ENCODE results near the gene COLEC12.

Gene COLEC12

DNA sequence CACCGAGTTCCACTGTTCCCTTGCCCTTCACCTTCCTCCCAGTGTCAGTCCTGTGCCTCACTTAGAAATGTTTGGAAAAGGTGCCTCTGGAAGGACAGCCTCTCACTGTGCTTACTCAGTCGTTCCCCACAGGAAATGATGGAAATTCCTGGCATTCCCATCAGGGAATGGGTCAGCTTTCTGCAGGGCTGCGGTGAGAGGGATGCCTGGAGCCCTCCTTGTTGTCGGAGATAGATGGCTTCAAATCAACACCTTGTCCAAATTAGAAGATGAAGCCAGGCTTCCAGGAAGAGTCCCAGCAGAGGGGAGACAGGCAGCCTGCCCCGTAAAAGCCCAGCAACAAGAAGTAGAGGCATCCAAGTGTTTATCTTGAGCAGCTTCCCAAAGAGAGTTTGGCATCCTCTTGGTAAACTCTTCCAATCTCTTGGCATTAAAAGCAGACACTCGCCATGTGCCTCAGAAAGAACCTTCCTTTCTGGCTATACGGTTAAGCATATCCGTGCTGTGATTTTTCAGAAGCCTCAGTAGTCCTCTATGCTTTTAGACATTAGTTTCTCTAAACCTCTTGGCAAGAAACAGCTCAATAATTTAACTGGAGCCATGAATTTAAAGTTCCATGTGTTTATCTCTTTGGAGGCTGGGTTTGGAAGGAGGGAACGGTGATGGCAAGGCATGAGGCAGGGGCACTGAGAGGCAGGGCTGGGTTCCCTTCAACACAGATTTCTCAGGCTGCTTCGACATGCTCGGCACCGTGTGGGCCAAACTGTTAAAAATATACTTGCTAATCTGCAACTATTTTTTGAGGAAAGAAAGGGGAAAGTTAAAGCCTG is 25.1 kb downstream of the COLEC12 start:
- DNase-seq (ENCODE audit: low read depth, low spot score): peak; percentile 88

DNA sequence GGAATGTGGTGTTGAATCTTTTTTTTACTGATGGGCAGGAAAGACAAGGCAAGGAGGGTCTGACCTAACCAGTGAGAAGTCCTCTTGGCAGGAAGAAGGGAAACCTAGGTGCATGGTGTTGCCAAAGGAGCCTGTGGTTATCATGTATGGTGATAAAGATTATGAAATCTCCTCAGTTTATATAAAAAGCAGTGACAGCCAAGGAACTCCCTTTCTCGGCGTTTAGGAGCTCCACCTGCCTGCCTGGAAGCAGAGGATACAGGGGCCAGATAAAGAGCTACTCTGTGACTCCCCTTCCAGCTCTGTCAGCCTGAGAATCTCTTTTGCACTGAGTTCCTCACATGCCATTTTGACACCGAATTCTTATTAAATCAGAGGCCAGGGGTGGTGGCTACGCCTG is 26.1 kb downstream of the COLEC12 start:
- no peak for DNase-seq (ENCODE audit: low read depth, low spot score)

DNA sequence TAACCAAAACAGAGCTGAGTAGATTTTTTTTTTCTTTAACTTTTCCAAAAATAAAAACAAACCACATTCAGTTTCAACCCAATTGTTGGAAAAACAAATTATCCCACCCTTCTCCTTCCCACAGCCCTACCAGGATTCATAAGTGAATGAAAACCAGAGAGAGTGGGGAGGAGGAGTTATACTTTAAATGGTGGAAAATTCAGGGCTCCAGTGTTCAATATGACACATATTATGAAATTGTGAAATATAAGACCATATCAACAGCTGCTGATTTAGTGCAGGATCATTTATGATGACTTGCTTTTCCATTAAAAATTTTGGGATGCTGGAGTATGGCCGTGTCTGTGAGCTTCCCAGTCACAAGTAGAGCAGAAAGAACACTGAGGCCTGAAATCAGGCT is 26.7 kb downstream of the COLEC12 start:
- no peak for DNase-seq (ENCODE audit: low read depth, low spot score)

DNA sequence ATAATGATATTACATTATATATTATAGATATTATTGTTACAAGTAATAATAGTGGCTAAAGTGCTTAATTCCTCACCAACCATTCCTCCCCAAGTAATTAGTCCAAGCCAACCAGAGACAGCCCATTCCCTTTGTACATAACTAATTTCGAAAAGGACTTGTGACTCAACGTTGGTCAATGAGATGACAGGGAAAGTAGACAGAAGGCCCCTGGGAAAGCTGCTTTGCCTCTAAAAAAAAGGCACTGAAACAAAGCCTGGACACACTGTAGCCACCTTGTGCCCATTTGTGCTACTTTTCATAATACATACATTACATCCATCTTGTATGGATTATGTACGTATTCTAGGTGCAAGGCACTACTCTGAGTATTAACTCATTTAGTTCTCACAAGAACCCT is 28.8 kb downstream of the COLEC12 start:
- DNase-seq (ENCODE audit: low read depth, low spot score): no peak

DNA sequence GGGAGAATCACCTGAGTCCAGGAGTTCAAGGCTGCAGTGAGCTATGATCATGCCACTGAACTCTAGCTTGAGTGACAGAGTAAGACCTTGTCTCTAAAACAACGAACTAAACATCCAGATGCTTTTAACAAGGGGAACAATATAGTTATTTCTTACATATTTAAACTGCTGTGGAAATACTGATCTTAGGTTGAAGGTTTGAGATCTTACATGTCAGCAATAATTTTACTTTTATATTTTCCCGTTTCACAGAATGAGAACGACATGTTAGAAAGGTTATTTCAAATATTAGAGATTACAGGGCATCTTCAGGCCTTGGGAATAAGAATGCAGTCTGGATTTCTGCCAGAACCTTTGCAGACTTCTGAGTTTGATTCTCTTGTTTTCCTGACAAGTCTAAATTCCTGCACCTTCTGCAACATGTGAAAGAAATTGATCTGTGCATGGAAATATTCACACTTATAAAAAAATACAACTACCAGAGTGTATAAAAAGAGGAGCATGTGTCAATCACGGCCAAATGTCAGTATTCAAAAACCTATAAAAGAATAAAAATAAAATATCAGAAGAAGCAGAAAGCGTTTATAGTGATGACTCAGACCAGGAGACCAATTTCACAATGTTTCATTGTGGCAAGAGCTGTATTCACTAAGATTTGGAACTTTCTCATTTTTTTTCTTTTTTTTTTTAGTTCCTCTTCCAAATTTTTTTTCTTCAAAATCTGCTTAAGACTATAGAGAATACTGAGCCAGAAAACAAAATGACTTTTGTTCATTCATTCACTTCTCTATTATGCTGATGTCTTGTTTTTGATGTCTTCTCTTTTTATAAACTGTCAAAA is 29.6 kb downstream of the COLEC12 start:
- no peak for DNase-seq (ENCODE audit: low read depth, low spot score)

DNA sequence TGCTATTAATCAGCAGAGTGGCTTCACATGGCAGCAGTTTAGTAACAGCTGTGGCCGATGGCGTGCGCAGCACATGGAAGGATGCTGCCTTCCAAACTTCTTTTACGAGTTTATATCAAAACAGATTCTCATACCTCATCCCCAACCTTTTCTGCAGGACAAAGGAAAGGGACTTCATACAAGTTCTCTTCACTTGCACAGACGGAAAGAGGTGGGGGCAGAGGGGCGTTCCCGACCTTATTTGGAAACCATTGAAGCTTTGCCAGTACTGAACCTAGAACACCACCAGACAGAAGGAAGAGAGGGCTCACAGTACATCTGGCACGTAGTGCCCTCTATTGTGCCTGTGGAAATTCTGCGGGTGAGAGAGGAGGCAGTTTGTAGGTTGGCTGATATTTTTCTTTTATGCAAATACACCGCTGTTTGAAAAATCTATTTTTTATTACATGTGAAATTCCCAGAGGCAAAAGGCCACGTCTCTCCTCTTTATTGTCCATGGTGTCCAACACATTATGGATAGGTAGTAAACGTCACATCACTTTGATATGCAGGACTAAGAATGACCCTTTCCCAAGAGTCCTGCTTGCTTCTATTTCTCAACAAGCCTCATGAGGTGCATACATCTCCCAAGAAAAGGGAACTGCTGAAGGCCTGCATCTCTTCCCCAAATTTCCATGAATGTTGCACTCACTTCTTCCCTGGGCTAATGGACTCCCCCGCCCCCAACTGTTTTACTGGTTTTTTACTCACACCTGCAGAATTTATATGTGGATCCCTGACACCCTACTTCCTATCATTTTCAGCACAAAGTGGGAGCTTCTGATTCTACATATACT is 31.3 kb downstream of the COLEC12 start:
- no peak for DNase-seq (ENCODE audit: low read depth, low spot score)

DNA sequence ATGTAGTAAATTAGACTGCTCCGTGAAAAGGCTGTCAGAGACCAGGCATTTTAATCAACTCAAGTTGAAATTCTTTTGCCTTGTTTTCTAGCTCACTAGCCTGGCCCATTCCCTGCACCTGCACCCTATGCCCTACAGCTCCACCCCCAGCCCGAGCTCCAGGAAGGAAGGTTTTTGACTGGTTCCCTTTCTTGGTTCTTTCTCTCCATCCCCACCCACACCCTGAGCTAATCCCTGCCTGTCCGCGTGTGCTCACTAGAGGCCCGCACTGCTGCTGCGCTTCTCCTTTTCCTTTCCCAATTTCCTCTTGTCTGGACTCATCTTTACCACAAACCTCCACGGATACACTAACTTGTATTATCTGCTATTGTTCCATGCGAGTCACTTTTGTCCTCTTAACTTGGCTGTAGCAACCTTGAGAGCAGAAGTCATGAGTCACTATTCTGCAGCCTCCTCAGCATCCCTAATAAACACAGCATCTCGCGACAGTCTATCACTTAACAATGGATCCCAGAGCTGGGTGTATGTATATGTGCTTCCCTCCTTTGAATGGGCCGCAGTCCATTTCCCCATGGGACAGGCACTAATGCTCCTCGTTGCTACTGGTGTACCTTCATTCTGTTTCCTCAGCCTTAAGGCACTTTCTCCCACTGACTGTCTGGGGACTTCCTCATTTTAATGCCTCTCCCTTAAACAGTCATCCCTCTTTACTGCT is 36.5 kb downstream of the COLEC12 start:
- DNase-seq (ENCODE audit: low read depth, low spot score): no peak

DNA sequence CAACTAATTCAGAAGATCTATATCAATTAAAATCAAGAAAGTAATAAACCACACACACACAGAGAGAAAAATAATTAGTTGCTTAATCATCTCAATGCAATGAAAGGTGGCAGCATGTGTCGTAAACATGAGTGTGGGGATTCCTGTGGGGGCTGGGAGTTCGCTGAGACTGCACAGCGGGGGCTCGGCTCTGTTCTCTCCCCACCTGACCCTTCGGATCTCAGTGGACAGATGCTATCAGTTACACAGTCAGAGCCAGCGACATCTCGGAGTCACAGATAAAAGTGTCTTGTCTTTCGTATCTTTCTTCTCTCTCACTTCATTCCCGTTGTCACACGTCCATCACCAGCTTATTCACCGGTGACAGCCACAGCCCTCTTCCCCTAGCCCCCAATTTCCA is 37.1 kb downstream of the COLEC12 start:
- DNase-seq (ENCODE audit: low read depth, low spot score): no peak

DNA sequence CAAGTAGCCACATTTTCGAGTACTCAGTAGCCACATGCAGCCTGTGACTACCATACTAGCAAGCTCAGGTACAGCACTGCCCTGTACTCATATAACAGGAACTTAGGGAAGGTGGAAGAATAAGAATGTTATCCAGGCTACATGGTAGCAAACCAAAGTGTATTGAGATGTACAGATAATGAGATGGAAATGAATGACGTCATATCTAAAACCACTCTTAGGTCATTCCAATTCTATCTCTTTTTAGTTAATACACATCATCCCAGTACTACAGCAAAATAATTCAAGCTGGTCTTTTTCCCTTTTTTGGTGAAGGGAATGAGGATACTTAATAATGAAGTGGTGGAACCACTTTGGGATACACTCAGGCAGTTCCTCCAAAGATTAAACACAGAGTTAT is 38.7 kb downstream of the COLEC12 start:
- no peak for DNase-seq (ENCODE audit: low read depth, low spot score)

DNA sequence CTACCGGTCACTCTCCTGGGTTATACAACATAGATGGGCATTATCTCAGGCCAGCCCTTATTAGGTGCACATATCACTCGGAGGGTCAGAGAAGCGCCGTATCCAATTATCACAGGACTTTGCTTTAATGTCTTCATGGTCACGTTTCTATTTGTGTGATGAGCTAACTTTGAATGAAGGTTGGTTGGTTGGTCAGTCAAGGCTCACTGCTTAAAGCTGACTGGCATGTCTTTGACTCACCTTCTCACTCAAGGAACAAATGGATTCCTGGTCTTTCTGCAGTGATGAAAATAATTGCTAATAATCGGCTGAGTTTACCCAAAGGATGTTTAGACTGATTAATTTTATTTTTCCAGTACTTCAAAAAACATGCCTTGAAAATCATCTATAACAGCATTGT is 39.7 kb downstream of the COLEC12 start:
- DNase-seq (ENCODE audit: low read depth, low spot score): no peak

DNA sequence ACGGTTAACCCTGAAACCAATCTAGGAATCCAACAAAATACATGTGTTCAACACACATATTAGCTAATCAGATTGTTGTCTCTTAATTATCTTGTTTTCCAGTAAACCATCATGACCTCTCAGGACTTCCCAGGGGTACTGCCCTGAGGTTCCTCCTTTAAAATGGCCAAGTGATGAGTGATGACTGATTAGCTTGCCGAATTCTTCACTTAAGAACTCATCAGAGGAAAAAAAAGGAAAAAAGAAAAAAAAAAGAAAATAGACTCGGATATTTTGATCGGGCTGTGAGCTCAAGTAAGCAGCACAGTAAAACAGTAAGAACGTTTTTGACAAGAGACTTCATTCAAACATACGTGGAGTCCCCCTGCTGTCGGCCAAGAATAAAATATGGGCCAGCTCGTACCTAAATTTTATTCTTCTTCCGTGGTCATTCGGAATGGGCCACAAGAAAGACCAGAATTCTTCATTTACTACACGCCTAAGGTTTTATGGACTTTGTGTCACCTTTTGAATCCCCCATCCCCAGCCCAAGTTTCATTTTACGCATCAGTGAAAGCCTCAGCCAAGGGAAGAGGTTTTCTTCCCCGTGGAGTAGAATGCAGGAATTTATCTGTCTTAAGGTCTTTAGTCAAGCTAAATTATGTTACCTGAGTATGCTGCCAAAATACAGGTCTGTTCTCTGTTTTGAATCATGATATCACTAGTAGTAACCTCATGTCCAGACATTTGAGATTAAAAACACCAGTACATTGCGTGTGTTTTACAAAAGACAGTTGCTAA is 40.5 kb downstream of the COLEC12 start:
- no peak for DNase-seq (ENCODE audit: low read depth, low spot score)

DNA sequence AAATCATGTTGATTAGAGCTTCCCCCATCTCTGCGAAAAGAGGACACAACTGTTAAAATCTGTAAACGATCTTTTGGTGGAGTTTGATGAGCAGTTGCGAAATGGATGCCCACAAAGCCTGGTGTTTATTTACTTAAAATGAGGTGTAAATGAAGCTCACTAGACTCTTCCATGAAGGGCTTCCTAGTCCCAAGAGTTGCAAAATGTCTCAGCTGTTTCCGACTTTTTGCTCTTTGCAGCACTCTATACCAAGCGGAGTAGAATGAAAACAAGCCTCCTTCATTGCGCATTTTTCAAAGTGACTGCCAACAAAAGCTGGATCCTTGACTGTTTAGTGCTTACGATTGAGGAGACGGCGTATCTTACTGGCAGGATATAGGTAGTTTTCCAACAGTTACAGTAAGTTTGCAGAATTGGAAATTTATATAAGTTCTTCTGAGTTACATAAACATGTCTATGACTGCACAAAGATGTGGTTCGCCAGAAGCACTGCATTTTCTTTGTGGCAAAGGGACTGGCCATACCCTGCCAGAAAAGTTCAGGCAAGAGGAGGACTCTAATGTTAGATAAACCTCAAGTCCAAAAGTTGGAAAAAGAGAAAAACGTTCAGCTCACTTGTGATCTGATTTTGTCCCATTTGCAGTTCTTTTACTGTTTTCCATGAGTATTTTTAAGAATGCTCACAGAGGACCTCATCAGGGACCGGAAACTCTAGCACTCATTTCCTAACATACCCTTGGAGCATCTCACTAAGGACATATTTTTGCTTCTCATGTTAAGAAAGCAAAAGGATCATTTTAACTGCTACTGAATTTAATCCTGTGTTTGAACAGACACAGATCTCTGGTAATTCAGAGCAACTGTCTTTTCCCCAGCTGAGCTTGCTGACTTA is 42.7 kb downstream of the COLEC12 start:
- DNase-seq (ENCODE audit: low read depth, low spot score): no peak

DNA sequence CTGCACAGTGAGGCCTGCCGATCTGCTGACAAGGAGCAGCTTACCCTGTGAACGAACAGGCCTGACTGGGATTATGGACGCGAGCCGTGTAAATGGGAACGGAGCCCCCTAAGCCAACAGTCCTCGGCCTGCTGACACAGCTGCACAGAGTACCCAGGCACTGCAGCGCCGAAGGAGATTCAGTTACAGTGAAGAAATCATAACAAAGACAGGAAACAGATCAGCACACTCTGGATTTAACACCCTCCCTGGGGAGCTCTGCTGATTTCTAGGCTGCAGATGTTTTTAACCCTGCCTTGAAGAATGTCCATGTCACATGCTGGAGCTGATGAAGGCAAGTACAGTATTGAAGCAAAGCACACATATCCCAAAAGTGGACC is 43.4 kb downstream of the COLEC12 start:
- peak; percentile 68 for DNase-seq (ENCODE audit: low read depth, low spot score)

DNA sequence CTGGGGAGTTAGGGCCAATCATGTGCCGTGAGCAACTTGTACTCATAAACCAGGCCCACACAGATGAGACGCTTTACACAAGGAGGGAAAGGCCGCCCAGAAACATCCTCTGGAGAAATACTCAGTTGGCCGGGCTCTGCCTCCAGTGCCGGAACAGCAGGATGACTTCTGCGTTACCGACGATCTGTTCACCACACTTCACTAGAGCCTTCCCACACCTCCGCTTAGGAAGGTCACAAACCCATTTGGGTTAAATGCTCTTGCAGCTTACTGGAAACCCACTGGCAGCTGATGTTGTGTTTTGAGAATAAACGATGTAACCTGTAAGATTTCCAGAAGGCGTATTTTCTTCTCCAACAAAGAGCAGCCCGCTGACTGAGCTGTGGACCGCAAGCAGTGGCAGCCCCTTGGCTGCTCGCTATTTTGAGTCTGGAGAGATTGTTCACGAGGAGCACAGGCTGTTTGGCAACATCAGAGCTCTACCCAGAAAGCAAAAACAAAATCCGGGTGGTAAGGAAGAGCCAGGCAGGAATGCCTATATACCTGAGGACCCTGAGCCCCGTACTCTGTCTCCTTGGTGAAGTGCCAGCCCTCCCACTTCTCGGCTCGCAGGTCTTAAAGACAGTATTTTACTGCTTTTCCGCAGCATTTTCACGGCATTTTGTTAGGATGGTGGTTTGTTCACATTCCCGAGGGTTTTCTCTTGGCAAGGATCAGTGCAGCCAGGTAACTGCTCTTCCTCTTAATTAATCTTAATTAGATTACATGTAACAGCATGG is 44.0 kb downstream of the COLEC12 start:
- no peak for DNase-seq (ENCODE audit: low read depth, low spot score)

DNA sequence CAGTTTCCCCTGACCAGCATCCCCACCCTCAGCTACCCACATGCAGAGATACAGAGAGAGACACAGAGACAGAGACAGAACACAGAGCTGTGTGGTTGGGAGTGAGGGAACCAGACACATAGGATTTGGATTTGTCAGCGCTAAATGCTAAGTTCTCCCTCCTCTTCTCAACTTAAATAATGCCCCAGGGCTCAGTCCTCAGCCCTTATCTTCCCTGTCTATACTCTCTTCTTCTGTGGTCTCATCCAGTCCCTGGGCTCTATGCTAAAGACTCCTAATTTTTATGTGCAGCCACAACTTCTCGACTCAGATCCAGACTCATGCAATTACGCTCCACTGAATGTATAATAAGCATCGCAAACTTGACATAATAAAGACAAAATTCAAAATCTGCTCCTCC is 47.1 kb downstream of the COLEC12 start:
- DNase-seq (ENCODE audit: low read depth, low spot score): no peak

DNA sequence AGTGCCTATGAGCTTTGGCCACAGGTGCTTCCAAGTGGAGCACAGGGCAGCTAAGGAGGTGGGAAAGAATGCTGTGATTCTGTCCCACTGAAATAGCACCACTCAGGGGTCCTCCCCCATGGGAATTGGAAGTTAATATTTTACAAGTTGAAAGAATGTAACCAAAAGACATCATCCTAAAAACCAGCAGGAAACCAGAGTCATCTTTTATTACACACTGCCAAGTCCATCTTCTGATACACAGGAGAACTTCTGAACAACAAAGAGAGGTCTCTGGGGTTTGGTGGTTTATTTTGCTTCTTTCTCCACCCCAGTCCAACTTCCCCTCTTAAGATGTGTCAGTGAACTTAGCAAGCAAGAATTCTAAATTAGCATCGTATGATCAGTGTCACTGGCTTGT is 47.7 kb downstream of the COLEC12 start:
- no peak for DNase-seq (ENCODE audit: low read depth, low spot score)

DNA sequence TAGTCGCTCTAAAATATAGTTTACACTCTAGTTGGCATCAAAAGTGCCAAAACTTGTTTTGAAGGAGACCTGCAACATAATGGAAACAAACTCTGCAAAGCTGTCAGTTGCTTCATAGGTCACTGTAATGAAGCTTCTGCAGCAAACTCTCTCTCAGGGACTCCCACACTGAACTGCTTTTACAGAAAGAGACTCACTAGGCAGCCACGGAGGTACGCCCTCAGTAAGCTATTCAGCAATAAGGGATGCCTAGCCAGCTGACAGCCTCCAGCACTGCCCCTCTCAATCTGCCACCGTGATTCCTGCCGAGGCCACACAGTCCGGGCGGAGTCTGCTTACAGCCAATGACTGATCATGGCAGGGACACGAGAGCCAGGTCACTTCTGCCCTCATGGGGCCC is 51.1 kb downstream of the COLEC12 start:
- DNase-seq (ENCODE audit: low read depth, low spot score): peak; percentile 64

DNA sequence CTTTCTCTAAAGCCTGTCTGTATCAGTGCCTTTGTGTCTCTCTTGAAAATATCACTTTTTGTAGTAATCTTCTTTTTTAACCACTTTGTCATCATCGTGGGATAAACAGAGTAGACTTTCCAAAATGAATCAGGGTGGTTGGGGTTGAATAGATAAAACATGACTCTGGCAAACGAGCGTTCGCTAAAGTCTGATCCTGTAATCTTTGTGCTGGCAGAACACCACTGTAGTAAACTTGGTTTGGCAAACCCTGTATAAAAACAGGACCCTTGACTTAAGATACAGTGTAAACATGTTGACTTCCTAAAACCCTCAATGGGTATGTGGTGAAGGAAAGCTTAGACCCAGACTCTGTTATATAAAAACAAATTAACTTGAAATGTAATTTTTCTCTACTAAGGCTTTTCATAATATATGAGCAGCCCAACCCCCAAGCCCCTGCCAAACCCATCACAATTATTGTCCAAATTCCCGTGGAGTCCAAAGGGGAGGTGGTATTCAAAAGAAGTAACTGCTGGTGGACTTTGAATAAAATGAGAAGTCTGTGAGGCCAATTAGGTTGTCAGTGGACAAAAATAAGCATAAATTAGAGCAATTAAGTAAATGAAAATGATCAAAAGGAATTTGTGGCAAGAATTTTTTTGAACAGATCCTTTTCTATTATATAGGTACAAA is 52.2 kb downstream of the COLEC12 start:
- DNase-seq (ENCODE audit: low read depth, low spot score): no peak
